ENCODE results near the gene ZNF547.

DNA sequence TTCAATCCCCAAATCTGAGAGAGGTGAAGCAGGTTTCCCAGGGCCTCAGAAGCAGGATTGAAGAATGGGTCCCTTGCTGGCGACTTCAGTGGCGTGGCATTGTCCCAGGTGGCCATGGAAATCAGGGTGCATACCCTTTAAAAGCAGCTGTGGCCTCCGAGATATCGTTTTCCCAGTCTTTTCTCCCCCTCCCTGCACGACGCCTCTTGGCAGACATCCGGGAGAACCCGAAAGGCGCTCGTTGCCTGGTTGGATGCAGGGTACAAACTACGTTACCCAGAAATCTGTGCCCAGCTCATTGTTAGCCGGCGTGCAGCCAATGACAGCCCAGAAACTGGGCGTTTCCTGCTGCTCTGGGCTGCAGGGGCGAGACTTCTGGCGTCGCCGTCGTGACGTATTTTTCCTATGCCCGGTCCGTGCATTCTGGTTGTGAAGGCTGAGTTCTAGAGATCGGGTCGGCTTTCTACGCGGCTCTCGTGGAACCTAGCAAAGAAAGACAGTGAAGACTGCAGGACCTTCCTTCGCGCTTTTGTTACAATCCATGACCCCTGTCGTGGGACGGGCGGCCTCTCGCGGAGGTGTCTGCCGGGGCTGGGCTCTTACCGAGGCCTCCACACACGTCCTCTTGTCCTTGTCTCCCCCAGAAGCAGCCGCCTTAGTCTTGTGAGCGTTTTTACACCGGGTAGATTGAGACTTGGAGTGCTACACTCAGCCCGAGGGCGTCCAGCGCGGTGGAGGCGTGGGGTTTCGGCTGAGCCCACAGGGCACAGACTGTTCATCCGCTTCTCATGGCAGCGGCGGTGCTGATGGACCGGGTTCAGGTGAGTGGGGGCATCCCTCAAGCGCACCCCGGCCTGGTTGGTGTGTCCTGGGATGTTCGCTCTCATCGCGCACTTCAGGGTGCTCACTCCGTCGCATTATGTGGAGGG is 12.2 kb upstream of the ZNF547 start, which contains the start of gene ZNF304:
- no peak for TF ChIP-seq POLR2A (IDR thresholded peaks at IDR 0.05)
- TF ChIP-seq, protein P1, sequence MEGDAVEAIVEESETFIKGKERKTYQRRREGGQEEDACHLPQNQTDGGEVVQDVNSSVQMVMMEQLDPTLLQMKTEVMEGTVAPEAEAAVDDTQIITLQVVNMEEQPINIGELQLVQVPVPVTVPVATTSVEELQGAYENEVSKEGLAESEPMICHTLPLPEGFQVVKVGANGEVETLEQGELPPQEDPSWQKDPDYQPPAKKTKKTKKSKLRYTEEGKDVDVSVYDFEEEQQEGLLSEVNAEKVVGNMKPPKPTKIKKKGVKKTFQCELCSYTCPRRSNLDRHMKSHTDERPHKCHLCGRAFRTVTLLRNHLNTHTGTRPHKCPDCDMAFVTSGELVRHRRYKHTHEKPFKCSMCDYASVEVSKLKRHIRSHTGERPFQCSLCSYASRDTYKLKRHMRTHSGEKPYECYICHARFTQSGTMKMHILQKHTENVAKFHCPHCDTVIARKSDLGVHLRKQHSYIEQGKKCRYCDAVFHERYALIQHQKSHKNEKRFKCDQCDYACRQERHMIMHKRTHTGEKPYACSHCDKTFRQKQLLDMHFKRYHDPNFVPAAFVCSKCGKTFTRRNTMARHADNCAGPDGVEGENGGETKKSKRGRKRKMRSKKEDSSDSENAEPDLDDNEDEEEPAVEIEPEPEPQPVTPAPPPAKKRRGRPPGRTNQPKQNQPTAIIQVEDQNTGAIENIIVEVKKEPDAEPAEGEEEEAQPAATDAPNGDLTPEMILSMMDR (IDR thresholded peaks at IDR 0.05), result no peak
